ENCODE measurements around the gene LY6G5C.

LY6G5C gene

GRCh38 chr6:31690231-31691077 is 9.6 kb upstream of the LY6G5C start:
- no peak for DNase-seq (ENCODE audit: low read depth)
- no peak for TF ChIP-seq POLR2A (IDR thresholded peaks at IDR 0.05; ENCODE audit: extremely low read depth, insufficient read length)
- TF ChIP-seq MYC (IDR thresholded peaks at IDR 0.05; ENCODE audit: low read depth, low read length): no peak
- TF ChIP-seq CTCF (IDR thresholded peaks at IDR 0.05; ENCODE audit: low read depth, low read length): no peak
- no peak for TF ChIP-seq MAX (IDR thresholded peaks at IDR 0.05; ENCODE audit: low read depth, low read length)

GRCh38 chr6:31689249-31690110 is 8.6 kb upstream of the LY6G5C start:
- no peak for DNase-seq (ENCODE audit: low read depth)
- no peak overlapping the region for H3K4me3 ChIP-seq (ENCODE audit: low read depth, low read length)
- no peak for TF ChIP-seq MAX (IDR thresholded peaks at IDR 0.05; ENCODE audit: low read depth, low read length)
- TF ChIP-seq CTCF (IDR thresholded peaks at IDR 0.05; ENCODE audit: low read depth, low read length): peak; percentile 60

More at GRCh38 chr6:31690231-31691077, 9.6 kb upstream of the LY6G5C start:
- H3K4me3 ChIP-seq (ENCODE audit: low read depth, low read length): no peak overlapping the region

GRCh38 chr6:31687860-31688693 is 7.2 kb upstream of the LY6G5C start:
- TF ChIP-seq POLR2A (IDR thresholded peaks at IDR 0.05; ENCODE audit: extremely low read depth, insufficient read length) (no peak), MYC (IDR thresholded peaks at IDR 0.05; ENCODE audit: low read depth, low read length) (no peak)
- DNase-seq (ENCODE audit: low read depth): no peak
- H3K4me3 ChIP-seq (ENCODE audit: low read depth, low read length): no peak overlapping the region

- TF ChIP-seq MAX (IDR thresholded peaks at IDR 0.05; ENCODE audit: low read depth, low read length) (no peak), CTCF (IDR thresholded peaks at IDR 0.05; ENCODE audit: low read depth, low read length) (no peak), MYC (IDR thresholded peaks at IDR 0.05; ENCODE audit: low read depth, low read length) (no peak), POLR2A (IDR thresholded peaks at IDR 0.05; ENCODE audit: extremely low read depth, insufficient read length) (no peak)
- H3K4me3 ChIP-seq (ENCODE audit: low read depth, low read length): no peak overlapping the region
Measured at GRCh38 chr6:31687321-31687720, 6.5 kb upstream of the LY6G5C start.

GRCh38 chr6:31686483-31686882 is 5.6 kb upstream of the LY6G5C start:
- DNase-seq (ENCODE audit: low read depth): no peak
- TF ChIP-seq CTCF (IDR thresholded peaks at IDR 0.05; ENCODE audit: low read depth, low read length): no peak
- no peak for TF ChIP-seq POLR2A (IDR thresholded peaks at IDR 0.05; ENCODE audit: extremely low read depth, insufficient read length)
- TF ChIP-seq MAX (IDR thresholded peaks at IDR 0.05; ENCODE audit: low read depth, low read length): no peak
- H3K4me3 ChIP-seq (ENCODE audit: low read depth, low read length): no peak overlapping the region

More at GRCh38 chr6:31687321-31687720, 6.5 kb upstream of the LY6G5C start:
- DNase-seq (ENCODE audit: low read depth): no peak

Measured in NB4 (cell line).